NT2/D1 (cell line): ENCODE results near the gene ANKRD33.

Experiments
- SUZ12 ChIP-seq: IDR thresholded peaks from 2 replicates; pipeline ENCODE4 v1.6.1; 2011; ENCODE audit not compliant: insufficient read length, insufficient read depth; ENCODE audit errors: extremely low read depth
- ZNF274 ChIP-seq: IDR thresholded peaks from 2 replicates; pipeline ENCODE4 v1.6.1; 2011; ENCODE audit warnings: mild to moderate bottlenecking, low read depth, low read length

DNA sequence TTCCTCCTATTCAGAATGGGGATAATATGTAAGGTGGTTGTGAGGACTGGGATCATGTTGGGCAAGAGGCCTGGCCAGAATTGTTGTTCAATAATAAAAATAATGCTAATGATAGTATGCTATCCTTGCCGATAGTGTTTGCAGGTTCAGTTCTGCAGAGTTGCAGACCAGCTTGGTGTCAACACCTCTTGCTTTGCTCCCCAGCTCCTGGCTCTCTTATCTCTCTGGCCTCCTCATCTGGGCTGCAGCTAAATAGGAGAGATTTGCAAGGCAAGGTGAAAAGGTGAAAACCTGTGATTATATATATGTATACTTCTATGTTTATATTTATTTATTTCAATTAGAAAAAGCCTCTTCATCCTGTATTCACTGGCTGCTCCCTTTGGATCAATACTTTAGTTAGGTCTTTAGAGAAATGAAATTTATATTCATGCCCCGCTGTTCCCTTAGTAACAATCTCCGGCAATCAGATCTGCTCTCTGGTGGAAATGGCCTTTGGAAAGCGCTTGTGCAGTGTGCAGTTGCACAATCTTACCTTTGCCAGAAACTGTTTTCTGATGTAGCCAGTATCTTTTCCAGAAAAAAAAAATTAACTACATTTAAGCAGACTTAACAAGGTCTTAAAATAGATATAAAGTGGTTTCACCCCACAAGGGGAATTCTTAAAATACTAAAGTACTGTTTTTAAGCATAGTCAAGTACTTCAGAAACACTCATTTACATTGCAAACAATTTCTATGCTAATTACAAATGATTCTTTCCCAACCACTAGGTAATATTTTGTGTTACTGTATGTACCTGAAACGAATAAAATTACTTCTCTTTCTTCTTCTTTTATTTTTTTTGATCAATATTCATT, 44.5 kb downstream of the ANKRD33 start:
- TF ChIP-seq ZNF274 (no peak), SUZ12 (no peak)
